Measurements from ENCODE around the gene NDUFS2.
A peak's percentile ranks its signal among the peaks of the same experiment; 100 is the strongest.

GRCh38 chr1:161153682-161154337, 48.4 kb upstream of the NDUFS2 start, which contains the start of gene UFC1:
- TF ChIP-seq CTCF (IDR thresholded peaks at IDR 0.05) (peak in 1 of 5 experiments; percentile 12), POLR2A (IDR thresholded peaks at IDR 0.05) (peak; percentile 10 to 23)

All from tibial nerve (tissue), 3 donors.